Measurements from ENCODE around the gene CCDC149. TPM values are rescaled to one million over a fixed set of nuclear protein-coding genes. Genes with fewer than 3 reads are reported as not detected.

The CCDC149 gene
- total and polyA plus RNA-seq, 2 donors (not counting 3 experiments of a cell fraction or from before 2014, with no cell fraction given): 7.8 to 11.3 TPM

- no peaks in the 10 kb centered on the region for H3K79me2 ChIP-seq (ENCODE audit: control insufficient read depth, insufficient read depth, low read length)
- intact Hi-C loops (cut with micrococcal nuclease) (no loop called here), dilution Hi-C loops (cut with MboI; ENCODE audit: extremely low pct_ligation_motif_present, low sequenced_read_pairs) (no loop called here)
- no peak for FAIRE-seq
- H3K9ac ChIP-seq (replicated peaks; ENCODE audit: extremely low read depth, insufficient read depth, low read length): no peak overlapping the region
- H3K36me3 ChIP-seq (ENCODE audit: control insufficient read depth in 2 of 2, extremely low read depth in 1 of 2, insufficient read depth in 2 of 2, low read length in 2 of 2): no peaks in the 10 kb centered on the region
- no peaks in the 10 kb centered on the region for H3K9me3 ChIP-seq (replicated peaks; ENCODE audit: control insufficient read depth, insufficient read depth, low read length)
- POLR2A ChIA-PET: no interaction called here
- no TSS peak for BruUV-seq (replicated peaks)
- no peaks in the 10 kb centered on the region for H4K20me1 ChIP-seq (replicated peaks; ENCODE audit: control insufficient read depth, extremely low read depth, insufficient read depth, low read length)
- H3K9me1 ChIP-seq (replicated peaks; ENCODE audit: control insufficient read depth, extremely low read depth, insufficient read depth, low read length): no peaks in the 10 kb centered on the region
- H3K4me3 ChIP-seq (replicated peaks in 1 of 3; ENCODE audit: insufficient read depth in 1 of 3, low read depth in 1 of 3, low read length in 3 of 3): no peak overlapping the region
- no peak overlapping the region for H3K4me2 ChIP-seq (ENCODE audit: insufficient read depth, low read length)
- H2AFZ ChIP-seq (ENCODE audit: low read depth, low read length): no peak overlapping the region
- TF ChIP-seq EZH2 (IDR thresholded peaks at IDR 0.05; ENCODE audit: borderline replicate concordance, low read depth, low read length, severe bottlenecking) (no peak), POLR2AphosphoS5 (IDR thresholded peaks at IDR 0.05; ENCODE audit: insufficient read depth, low read depth, low read length) (no peak), JUN (IDR thresholded peaks at IDR 0.05; ENCODE audit: borderline replicate concordance, insufficient read depth, insufficient read length, low read depth) (no peak), MAX (IDR thresholded peaks at IDR 0.05; ENCODE audit: insufficient read depth, insufficient read length) (no peak), CTCF (IDR thresholded peaks at IDR 0.05; ENCODE audit: extremely low read depth in 1 of 2, insufficient read depth in 1 of 2, low read depth in 1 of 2, low read length in 2 of 2) (no peak)
- no peak for DNase-seq (ENCODE audit: low read depth, low spot score)
- CTCF ChIA-PET: interaction anchor here (0.7 kb wide), 1 partner anchor 25 kb away, joined by 3 read pairs; no protein-coding TSS in a partner anchor
- H3K27ac ChIP-seq (ENCODE audit: insufficient read depth, low read depth, low read length): no peak overlapping the region
- H3K27me3 ChIP-seq (ENCODE audit: control insufficient read depth in 2 of 2, insufficient read depth in 2 of 2, low read length in 2 of 2): no peaks in the 10 kb centered on the region
- no peaks in the 10 kb centered on the region for H3K4me1 ChIP-seq (ENCODE audit: control insufficient read depth, extremely low read depth, insufficient read depth, low read length)
These were observed 144.8 kb downstream of the CCDC149 start for GRCh38 chr4:24768006-24768405.

Measured in endothelial cell of umbilical vein (primary cell).